HG02973 (cell line): ENCODE data around the gene SCAPER.
"Not testable (repeated sequence)": the region's sequence is repeated elsewhere in the genome, so short reads cannot be mapped to it uniquely, and the experiment has no call there.

Source experiments
- ATAC-seq: cut with Tn5 transposase; IDR thresholded peaks from one replicate; pipeline ENCODE4 v1.9.1; 2021; ENCODE audit warnings: moderate library complexity; ENCODE audit not compliant: unreplicated experiment

Gene SCAPER

GRCh38 chr15:76433036-76433435, 472.1 kb downstream of the SCAPER start:
- ATAC-seq = not testable (repeated sequence)

- no peak for ATAC-seq
These were observed 472.5 kb downstream of the SCAPER start for GRCh38 chr15:76432604-76433003.

GRCh38 chr15:76431971-76432370, 473.2 kb downstream of the SCAPER start:
- ATAC-seq = no peak

- not testable (repeated sequence) for ATAC-seq
These were observed 474.4 kb downstream of the SCAPER start for GRCh38 chr15:76430711-76431110.

- ATAC-seq = no peak
These were observed 475.5 kb downstream of the SCAPER start for GRCh38 chr15:76429661-76430060.

- no peak for ATAC-seq
These were observed 478.2 kb downstream of the SCAPER start for GRCh38 chr15:76426941-76427340.

GRCh38 chr15:76418352-76419140, 486.6 kb downstream of the SCAPER start:
- no peak for ATAC-seq

GRCh38 chr15:76401285-76401684, 503.9 kb downstream of the SCAPER start:
- no peak for ATAC-seq

GRCh38 chr15:76398317-76399104, 506.6 kb downstream of the SCAPER start:
- ATAC-seq = no peak

- no peak for ATAC-seq
These were observed 511.5 kb downstream of the SCAPER start for GRCh38 chr15:76393614-76394013.

GRCh38 chr15:76391847-76392246, 513.3 kb downstream of the SCAPER start:
- ATAC-seq = no peak

- ATAC-seq = no peak
These were observed 513.8 kb downstream of the SCAPER start for GRCh38 chr15:76391309-76391708.

- no peak for ATAC-seq
These were observed 514.6 kb downstream of the SCAPER start for GRCh38 chr15:76390571-76390970.

- ATAC-seq = no peak
These were observed 518.2 kb downstream of the SCAPER start for GRCh38 chr15:76386926-76387325.

GRCh38 chr15:76386178-76386577, 519.0 kb downstream of the SCAPER start:
- ATAC-seq = no peak

GRCh38 chr15:76384409-76384808, 520.7 kb downstream of the SCAPER start:
- no peak for ATAC-seq

GRCh38 chr15:76382987-76383728, 522.0 kb downstream of the SCAPER start:
- ATAC-seq = no peak

- no peak for ATAC-seq
These were observed 523.8 kb downstream of the SCAPER start for GRCh38 chr15:76381366-76381765.

GRCh38 chr15:76380249-76380648, 524.9 kb downstream of the SCAPER start:
- ATAC-seq = no peak

GRCh38 chr15:76378691-76379090, 526.4 kb downstream of the SCAPER start:
- ATAC-seq = no peak

GRCh38 chr15:76377751-76378150, 527.4 kb downstream of the SCAPER start:
- ATAC-seq = no peak
